HG03280 (cell line): ENCODE data around the gene CHRNA4.
"Not testable (repeated sequence)": the region's sequence is repeated elsewhere in the genome, so short reads cannot be mapped to it uniquely, and the experiment has no call there.

Experiments used
- ATAC-seq: cut with Tn5 transposase; IDR thresholded peaks from one replicate; pipeline ENCODE4 v1.9.1; 2021; ENCODE audit warnings: mild to moderate bottlenecking, moderate library complexity; ENCODE audit not compliant: unreplicated experiment

Gene CHRNA4

DNA sequence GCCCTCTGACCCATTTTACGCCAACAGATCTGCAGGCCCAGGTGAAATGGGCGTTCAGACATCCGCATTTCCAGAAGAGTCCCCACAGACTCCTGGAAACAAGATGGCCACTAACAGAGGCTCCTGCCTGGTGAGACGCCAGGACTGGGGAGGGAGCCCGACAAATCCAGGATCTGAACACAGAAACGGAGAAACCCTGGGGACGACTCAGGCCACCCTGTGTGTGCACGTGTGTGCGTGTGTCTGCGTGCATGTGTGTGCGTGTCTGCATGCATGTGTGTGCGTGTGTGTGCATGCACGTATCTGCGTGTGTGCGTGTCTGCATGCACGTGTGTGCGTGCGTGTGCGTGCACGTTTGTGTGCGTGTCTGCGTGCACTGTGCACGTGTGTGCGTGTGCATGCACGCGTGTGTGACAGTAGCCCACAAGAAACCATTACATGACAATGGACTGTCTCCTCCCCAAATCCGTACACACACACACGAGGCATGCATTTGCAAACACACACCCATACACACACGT is 24.9 kb downstream of the CHRNA4 start:
- ATAC-seq, result no peak

DNA sequence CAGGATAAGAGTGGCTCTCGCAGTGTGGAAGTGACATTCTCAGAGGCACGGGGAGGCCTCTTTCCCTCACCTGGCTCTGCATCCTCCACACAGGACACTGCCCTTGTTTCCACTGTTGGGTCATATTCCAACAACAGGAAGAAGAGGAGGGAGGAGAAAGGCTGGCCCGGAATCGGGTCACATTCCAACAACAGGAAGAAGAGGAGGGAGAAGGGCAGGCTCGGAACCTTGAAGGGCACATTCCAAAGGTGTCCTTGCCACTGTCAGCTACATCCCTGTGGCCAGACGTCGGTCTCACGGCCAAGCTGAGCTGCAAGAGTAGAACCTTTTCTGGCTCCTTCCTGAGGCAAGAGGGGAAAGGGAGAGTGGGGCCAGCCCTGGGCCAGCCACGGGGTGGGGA is 25.4 kb downstream of the CHRNA4 start:
- no peak for ATAC-seq

DNA sequence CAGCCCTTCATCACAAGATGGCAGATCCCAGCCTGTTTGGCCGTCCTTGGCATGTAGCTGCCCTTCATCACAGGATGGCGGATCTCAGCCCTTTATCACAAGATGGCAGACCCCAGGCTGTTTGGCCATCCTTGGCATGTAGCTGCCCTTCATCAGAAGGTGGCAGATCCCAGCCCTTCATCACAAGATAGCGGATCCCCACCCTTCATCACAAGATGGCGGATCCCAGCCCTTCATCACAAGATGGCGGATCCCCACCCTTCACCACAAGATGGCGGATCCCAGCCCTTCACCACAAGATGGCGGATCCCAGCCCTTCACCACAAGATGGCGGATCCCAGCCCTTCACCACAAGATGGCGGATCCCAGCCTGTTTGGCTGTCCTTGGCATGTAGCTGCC is 26.1 kb downstream of the CHRNA4 start:
- ATAC-seq, result not testable (repeated sequence)

DNA sequence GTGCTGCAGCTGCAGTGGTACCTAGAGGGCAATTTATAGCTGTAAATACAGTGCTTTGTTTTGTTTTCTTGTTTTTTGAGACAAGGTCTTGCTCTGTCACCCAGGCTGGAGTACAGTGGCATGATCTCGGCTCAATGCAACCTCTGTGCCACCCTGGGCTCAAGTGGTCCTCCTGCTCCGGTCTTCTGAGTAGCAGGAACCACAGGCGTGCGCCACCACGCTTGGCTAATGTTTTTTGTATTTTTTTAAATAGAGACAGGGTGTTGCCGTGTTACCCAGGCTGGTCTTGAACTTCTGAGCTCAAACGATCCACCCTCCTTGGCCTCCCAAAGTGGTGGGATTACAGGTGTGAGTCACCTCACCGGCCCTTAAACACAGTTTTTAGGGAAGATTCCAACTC is 26.8 kb downstream of the CHRNA4 start:
- ATAC-seq, result no peak

GRCh38 chr20:63333241-63333836 is 27.8 kb downstream of the CHRNA4 start:
- no peak for ATAC-seq

DNA sequence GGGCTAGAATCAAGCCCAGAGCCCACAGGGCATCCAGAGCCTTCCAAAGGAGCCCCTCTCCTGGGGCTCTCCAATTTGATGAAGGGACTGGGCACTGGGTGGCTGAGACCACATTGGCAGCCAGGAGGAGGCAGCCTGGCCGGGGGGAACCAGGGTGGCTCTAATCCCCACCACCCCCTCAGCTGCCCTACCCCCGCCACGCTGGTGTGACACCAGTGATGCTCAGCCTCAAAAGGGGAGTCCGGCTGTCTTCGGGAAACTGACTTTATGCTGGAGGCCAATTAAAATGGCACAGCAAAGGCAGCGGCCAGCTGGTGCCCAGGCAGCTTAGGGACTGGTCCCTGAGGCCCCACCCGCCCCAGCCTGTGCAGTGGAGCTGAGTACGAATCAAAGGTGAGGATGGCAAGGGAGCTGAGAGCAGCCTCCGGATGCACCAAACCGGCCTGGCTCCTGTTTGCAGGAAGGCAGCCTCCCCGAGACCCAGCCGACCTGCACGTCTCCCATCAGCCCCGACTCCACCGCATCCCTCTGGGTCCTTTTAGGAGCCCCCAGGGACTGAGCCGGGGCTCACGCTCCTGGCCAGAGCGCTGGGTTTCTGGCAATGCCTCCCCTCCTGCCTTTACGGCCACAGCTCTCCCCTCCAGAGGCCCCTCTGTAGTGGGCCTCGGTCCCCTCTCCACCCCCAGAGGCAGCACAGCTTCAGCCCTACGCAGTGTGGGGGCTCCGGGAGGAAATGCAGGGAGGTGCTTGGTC is 28.5 kb downstream of the CHRNA4 start:
- no peak for ATAC-seq

GRCh38 chr20:63331741-63332400 is 29.3 kb downstream of the CHRNA4 start:
- no peak for ATAC-seq

DNA sequence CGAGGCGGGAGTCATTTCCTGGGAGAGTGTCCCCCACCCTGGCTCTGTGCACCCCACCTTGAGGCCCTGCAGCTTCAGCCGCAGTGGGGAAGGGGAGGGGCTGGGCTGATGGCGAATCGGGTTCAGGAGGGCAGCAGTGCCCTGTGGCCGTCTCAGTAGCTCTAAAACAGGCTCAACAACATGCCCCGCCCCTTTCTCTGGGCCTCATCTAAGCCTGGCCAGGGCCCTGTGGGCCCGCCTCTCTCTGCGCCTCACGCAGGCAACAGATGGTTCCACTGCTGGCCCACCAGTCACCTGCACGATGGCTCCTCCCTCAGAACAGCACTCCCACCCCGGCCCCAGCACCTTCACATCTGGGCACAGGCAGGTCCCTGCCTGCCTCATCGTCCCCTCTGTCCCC is 30.2 kb downstream of the CHRNA4 start:
- ATAC-seq, result no peak

- ATAC-seq, result no peak
Observed at GRCh38 chr20:63330084-63330760, 30.9 kb downstream of the CHRNA4 start.

DNA sequence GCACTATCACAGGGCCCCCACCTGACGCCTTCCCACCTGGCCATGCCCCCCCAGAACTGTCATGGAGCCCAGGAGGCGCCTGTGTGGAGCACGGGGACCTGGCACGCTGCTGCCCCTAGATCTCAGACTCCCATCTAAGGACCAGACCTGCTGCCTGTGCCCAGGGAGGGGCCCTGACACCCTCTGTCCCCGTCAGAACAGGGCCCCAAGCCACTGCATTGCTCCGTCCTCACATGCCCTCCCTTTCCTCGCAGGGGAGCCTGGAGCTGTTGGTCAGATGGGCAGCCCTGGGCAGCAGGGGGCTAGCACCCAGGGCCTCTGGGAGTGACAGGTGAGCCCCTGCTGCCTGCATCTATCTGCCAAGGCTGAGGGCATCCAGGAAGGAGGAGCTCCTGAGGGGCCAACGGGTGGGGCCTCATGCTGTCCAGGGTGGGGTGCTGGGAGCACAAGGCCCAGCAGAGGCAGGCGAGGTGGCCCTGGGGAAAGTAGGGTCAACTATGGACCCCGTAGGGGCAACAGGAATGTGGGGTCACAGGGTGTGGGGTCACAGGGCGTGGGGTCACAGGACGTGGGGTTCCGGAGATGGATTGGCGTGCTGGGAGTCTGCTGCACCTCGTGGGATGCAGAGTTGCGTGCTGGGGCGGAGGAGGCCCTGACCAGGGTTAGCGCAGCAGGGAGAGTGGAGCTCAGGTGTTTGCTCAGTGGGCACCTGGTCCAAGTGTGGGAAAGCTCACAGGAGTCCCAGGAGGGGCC is 31.6 kb downstream of the CHRNA4 start:
- no peak for ATAC-seq

- no peak for ATAC-seq
Observed at GRCh38 chr20:63328718-63329275, 32.4 kb downstream of the CHRNA4 start.

DNA sequence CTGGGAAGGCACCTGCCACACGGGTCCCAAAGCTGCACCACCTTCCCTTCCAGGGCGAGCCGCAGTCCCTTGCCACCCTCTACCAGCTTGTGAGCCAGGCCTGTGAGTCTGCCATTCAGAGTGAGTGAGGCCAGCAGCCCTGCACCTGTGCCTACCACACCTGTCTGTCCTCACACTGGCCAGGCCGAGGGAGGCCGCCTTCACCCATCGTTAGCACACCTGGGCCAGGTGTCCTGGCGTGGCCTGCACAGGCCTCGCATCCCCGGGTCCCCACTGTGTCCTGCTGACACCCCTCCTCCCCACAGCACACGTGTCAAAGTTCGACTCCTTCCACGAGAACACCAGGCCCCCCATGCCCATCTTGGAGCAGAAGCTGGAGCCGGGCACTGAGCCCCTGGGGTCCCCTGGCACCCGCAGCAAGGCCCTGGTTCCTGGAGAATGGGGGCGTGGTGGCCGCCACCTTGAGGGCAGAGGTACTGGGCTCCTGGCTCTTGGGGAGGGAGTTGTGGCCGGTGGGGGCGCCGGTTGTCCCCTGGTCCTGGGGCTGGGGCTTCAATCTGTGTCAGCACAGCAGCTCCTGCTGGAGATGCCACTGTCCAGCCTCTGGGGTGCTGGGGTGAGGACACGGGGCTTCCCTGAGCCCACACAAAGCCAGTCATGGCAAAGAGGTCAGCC is 33.0 kb downstream of the CHRNA4 start:
- ATAC-seq, result no peak

DNA sequence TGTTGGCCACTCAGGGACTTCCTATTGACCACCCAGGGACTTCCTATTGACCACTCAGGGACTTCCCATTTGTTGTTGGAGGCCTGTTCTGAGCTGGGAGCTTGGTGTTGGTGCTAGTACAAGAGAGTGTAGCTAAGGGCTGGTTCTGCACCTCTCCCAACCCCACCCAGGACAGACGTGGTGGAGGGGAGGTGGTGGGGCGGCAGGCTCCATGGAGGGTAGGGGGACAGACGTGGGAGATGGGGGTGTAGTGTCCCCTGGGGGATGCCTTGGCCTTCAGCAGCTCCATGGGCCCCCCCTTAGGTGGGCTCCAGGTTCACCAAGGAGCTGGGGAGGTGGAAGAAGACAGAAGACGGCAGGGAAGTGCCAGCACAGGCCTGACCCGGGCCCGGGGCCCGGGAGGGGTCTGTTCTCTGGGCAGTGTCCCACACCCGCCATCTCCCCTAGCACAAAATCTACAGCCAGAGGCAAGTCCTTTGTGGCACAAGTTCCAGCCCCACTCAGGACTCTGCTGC is 33.9 kb downstream of the CHRNA4 start:
- ATAC-seq, result no peak

DNA sequence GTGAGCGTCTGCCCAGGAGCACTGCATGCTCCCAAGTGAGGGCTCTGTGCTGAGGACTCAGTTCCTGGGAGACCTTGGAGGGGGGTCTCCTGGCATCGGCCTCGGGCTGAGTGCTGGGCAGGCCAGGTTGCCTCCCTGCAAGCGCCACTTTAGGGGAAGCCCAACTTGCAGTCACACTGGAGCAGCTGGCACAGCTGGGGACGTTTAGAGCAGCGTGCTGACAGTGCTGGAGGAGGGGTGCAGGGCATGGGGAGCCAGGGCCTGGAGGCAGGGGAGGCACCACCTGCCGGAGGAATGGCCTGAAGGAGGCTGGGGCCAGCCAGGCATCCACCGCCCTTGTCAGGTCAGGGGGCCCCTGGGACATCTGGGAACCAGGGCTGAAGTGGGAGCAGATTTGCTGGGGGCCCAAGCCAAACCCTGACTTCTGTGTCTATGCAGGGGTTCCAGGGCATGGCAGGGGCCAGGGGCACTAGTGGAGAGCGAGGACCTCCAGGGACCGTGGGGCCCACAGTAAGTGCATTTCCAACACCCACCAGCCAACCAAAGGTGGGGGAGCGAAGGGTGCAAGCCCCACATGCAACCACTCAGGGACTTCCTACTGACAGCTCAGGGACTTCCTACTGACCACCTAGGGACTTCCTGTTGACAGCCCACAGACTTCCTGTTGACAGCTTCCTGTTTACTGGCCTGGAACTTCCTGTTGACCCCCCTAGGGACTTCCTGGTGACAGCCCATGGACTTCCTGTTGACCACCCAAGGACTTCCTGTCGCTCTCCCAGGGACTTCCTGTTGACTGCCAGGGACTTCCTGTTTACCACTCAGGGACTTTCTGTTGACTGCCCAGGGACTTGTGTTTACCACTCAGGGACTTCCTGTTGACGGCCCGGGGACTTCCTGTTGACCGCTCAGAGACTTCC is 34.6 kb downstream of the CHRNA4 start:
- no peak for ATAC-seq

DNA sequence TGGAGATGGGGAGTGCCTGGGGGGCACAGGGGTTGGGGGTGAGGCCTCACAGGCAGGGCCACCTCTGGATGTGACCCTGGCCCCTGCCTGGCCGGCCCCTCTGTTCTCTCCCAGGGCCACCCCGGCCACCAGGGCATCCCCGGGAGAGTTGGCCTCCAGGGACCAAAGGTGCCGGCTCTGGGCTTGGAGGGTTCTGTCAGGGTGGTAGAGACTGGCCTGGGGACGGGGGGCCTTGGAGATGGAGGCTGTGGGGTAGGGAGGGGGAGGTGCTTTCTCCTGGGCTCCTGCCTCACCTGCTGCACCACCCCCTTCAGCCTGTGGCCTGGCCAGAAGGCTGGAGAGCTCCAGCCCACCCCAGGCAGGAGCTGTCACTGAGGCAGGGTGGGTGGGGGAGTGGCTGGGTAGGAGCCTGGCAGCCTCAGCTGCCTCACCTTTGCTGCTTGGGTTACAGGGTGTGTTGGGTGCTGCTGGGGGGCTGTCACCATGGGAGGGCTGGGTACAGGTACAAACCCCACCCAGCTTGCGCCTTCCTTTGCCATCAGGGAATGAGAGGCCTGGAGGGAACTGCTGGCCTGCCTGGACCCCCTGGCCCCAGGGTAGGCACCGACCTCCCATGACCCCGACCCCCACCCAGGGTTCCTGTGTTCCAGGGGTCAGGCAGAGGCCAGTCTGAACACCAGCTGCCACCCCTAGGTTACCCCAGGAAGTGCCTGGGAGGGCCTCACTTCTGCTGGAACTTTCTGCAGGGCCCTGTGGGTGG is 35.4 kb downstream of the CHRNA4 start:
- no peak for ATAC-seq

DNA sequence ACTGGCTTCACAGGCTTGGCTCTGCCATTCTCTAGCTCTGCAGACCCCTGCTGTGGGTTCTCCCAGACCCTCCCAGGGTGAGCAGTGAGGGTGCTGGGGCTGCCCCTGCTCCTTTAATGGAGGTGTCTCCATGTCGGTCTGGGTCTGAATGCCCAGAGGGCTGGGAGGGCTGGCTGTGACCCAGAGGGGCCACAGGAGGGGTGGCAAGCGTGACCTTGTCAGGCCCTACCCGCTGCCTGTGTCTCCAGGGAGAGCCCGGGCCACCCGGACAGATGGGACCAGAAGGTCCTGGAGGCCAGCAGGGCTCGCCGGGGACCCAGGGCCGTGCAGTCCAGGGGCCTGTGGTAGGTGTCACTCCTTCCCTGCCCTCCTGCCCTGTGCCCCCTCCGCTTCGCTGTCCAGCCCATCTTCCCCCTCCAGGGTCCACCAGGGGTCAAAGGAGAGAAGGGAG is 36.1 kb downstream of the CHRNA4 start:
- ATAC-seq, result no peak

- no peak for ATAC-seq
Observed at GRCh38 chr20:63323357-63323981, 37.7 kb downstream of the CHRNA4 start.
